NCI-H146 (cell line): ENCODE data around the gene SSR3.

Experiments used
- DNase-seq: peaks from one replicate; lab custom pipeline; 2025; lab: John Stamatoyannopoulos, UW

Gene SSR3

GRCh38 chr3:156536524-156537316, 18.2 kb downstream of the SSR3 start:
- DNase-seq, result no peak

- no peak for DNase-seq
Measured at GRCh38 chr3:156535798-156536197, 19.1 kb downstream of the SSR3 start.

- DNase-seq, result no peak
Measured at GRCh38 chr3:156535162-156535627, 19.7 kb downstream of the SSR3 start.

GRCh38 chr3:156533205-156533604, 21.7 kb downstream of the SSR3 start:
- DNase-seq, result no peak

DNA sequence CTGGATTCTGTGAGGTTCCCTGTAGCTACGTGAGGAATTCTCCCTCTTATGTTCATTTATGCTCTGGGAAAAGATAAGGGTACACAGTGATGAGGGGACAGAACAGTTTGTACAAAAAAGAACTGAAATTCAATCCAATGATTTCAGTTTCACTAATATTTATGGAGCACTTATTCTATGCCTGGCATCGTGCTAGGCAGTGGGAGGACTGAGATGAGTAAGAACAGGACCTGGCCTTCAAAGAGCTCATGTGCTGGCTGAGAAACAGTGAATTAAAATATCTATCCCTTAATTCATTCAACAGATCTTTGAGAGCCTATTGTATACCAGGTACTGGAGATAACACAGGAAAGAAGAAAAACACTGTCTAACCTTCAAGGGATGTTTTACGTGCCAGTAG, 22.2 kb downstream of the SSR3 start:
- DNase-seq, result no peak

DNA sequence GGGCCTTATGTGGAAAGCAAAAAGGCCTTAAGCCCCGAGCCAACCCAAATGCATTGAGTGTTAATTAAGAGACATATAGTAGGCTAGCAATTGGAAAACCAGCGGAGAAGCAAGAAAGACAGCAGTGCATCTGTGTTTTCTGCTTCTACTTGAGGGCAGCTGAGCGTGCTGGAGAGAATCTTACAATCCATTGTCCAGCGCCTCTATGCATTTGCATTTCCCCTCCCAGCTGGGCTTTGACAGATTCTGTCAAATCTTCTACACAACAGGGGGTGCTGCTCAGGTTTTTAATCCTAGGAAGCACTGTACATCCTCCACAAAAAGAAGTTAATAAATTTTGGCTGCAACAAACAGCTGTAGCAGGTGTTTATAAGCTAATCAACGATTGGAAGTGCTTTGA, 23.9 kb downstream of the SSR3 start:
- DNase-seq, result no peak

DNA sequence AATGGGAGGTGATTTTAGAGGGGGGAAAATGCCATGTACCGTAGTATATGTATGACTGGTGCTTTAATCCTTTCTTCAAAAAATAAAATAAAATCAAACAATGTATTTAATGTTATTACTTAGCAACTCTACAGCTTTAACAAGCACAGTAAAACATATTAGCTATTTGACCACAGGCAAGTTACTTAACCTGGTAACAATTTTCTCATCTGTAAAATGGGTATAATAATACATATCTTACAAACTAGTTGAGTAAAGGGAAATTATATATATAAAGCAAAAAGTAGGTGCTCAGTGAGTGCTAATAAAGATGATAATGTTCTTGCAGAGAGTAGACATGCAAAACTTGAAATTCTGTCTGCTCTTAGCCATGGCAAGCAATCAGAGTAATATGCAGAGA, 27.9 kb downstream of the SSR3 start:
- no peak for DNase-seq

DNA sequence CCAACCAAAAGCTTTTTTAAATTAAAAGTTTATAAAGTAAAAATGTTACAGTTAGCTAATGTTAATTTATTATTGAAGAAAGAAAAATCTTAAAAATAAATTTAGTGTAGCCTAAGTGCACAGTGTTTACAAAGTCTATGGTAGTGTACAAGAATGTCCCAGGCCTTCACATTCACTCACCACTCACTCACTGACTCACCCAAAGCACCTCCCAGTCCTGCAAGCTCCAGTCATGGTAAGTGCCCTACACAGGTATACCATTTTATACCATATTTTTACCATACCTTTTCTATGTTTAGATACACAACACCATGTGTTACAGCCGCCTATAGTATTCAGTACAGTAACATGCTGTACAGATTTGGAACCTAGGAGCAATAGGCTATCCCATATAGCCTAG, 29.1 kb downstream of the SSR3 start:
- DNase-seq, result no peak

DNA sequence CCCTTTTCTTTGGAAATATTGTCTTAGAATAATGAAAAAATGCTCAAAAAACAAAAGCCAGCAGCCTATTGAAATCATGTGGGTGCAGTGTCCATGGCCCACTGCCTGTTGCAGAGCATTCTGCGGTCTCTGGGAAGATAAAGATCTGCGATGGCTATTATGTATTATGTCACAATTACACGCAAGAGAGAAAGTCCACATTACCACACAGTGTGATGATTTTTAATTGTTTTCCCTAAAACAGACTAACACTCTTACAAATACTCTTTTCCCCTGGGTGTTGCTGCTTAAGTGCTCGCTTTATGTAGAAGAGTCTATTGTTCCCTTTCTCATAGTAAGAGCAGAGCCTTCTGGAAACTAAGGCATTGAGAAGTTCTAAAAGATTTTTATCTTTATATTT, 32.2 kb downstream of the SSR3 start:
- no peak for DNase-seq

GRCh38 chr3:156519758-156520162, 35.2 kb downstream of the SSR3 start:
- no peak for DNase-seq

- DNase-seq, result no peak
Measured at GRCh38 chr3:156518726-156519125, 36.2 kb downstream of the SSR3 start.

GRCh38 chr3:156516961-156517360, 38.0 kb downstream of the SSR3 start:
- no peak for DNase-seq

DNA sequence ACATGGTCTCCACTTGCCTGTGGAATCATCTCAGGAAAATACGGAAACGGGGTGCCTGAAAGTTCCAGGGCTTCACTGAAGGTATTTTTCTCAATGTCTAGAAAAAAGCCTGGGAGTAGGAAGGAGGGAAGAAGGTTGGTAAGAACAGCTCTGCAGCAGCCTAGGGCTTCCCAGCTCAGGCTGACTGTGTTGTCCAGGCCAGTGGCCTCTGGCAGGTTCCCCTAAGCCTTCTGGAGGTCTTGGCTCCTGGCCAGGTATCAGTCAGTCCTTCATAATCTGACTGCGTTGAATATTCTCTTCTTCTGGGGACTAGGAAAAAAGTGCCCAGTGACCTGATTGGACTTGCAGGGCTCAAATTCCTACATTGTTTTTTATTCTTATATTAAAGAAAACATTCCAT, 38.6 kb downstream of the SSR3 start:
- DNase-seq, result no peak

DNA sequence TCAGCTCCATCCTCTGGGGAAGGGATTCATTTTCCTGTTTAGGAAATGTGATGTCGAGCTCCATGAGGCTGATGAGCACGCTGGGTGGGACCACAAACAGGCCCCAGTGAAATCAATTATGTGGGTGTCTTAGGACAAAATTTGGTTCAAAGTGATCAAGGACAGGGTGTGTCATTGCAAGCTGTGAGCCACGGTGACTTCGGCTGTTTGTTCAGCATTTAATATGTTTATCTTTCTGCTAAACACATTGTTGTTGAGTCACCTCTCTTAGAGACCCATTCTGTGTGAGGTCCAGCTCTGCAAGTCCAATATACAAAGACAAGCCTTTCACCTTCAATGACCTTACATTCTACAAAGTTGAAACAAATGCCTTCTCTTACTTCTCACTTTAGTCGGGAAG, 41.3 kb downstream of the SSR3 start:
- DNase-seq, result peak; percentile 39

DNA sequence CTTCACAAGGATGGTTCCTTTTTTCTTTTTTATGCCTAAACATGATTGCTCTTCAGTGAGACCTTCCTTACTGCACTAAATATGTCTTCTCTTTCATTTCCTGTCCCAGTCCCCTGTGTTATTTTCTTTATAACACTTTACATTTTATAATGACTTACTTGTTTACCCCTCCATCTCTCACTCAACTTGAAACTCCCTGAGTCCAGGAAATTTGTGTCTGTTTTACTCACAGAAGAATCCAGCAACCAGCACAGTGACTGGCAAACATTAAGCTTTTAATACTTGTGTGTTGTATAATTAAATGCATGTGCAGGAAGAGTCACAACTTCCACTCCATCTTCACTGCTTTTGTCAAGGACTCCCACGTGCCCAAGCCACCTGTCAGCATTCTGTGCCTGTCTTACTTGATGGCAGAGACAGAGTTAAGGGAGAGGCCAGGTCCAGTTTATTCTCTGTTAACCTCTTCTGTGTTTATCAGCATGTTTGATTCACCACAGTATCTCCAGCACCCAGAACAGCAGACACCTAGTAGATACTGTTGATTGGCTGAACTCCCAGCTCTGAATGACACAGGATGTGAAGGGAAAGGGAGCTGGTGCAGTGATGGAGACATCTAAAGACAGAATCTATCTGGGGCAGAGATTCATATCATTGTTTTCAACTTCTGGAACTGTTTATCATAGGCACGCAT, 42.8 kb downstream of the SSR3 start:
- DNase-seq, result no peak

GRCh38 chr3:156509189-156510174, 45.4 kb downstream of the SSR3 start:
- peak; percentile 62 for DNase-seq

- DNase-seq, result no peak
Measured at GRCh38 chr3:156507285-156507684, 47.6 kb downstream of the SSR3 start.

- no peak for DNase-seq
Measured at GRCh38 chr3:156498307-156498706, 56.6 kb downstream of the SSR3 start.

DNA sequence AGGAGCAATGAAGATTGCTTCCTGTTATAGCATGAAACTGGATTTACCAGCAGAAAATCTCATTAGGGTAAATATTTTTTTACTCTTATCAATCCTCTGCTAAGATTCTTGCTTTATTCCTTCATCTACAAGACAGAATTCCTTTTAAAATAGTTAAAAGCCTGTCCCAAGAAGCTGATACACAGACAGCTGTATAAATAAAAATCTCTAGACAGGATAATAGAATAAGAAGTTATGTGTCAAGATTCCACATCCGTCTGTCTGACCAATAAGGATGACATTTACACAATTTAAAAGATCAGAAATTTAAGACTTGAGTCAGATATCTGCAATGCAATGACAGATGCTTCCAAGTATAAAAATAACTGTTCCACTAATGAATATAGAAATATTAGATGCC, 57.6 kb downstream of the SSR3 start:
- DNase-seq, result no peak

DNA sequence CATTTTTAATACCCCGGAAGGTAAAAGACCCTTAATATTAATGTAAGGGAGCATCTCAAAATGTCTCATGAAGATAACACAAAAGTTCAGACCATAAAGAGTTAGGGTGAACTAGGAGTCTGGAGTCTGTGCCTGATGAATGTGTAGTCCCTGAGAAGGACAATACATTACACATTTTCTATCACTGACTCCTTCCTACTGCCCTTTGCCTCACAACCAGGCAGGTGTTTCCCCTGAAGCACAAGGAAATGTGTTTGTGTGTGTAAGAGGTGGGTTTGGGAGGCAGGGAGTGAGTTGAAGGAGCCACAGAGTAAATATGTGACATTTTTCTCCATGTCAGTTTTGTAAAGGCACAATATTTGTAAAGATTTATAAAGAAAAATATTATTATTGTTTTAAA, 59.1 kb downstream of the SSR3 start:
- DNase-seq, result no peak

DNA sequence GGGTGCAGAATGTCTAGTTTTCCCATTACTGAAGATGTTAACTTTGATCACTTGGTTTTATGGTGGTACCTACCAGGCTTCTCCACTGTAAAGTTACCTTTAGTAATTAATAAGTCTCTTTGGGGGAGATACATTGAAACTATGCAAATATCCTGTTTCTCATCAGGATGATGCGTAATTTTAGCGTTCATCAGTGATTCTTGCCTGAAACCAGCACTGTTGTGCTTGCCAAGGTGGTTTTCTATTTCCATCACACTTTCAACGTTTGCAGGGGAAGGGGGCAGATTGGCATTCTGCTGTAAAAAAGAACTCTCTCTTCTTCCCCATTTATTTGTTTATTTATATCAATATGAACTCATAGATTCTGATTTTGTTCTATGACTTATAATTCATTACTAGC, 61.0 kb downstream of the SSR3 start:
- DNase-seq, result no peak

GRCh38 chr3:156492801-156493261, 62.1 kb downstream of the SSR3 start:
- no peak for DNase-seq
